Stimulated activated CD8-positive, alpha-beta memory T cell treated with anti-CD3 and anti-CD28 coated beads, Interleukin-7, amount 100 ng/mL, for 48 hours (primary cell): Measurements from ENCODE around the gene VCY1B.
"Not testable (repeated sequence)": the region's sequence is repeated elsewhere in the genome, so short reads cannot be mapped to it uniquely, and the experiment has no call there.

ENCODE experiments used
- DNase-seq, 2 donors: peaks; one replicate each; pipeline ENCODE4 v3.0.0-alpha.2; 2020; ENCODE audit warnings: low read depth in 1 of 2; ENCODE audit errors: extremely low read depth in 1 of 2

The VCY1B gene

DNA sequence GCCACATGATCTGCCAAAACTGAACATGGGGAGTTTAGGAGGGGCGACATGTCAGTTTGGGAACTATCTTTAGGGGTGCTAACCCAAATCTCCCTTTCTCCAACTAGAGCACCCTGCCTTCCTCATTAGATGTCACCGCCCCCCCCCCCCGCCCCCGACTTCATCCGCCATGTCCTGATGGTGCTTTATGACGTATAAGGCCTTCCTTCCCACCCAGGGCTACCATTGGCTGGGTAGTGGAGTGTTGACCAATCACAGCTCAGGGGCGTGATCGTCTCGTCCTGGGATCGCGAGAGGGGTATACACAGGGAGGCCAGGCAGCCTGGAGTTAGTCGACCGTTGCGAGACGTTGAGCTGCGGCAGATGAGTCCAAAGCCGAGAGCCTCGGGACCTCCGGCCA lies at the start of gene VCY1B:
Gene VCY1B, plus strand, starts transcription at position 301 of the 400 bp plus-strand sequence. Its CDS starts 63 bp downstream, at position 364.
- DNase-seq: not testable (repeated sequence)

- not testable (repeated sequence) for DNase-seq
Measured at GRCh38 chrY:14011916-14012315, 44.1 kb upstream of the VCY1B start.

GRCh38 chrY:14030395-14030794 lies 25.6 kb upstream of the VCY1B start:
- not testable (repeated sequence) for DNase-seq

DNA sequence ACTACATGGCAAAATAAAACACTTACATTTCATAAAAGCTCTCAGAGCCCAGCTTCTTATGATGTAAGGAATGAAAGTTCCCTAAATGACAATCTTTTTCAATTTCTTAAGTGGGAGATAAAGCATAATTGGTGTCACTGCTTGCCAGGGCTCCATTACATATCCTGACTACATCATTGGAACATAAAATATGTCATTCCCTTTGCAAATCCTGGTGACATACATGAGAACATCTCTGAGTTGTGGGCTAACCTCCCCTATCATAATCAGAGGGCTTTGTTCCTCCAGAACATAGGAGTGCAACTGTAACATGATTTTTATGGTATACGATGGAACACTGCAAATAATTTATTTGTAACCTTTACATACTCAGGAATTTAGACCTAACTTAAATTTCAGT lies 29.9 kb downstream of the VCY1B start:
- DNase-seq: no peak
